Right ventricle myocardium superior (tissue), 1 donor: ENCODE data around the gene PLA2G4D. TPM values are rescaled to one million over a fixed set of nuclear protein-coding genes. Genes with fewer than 3 reads are reported as not detected.
"Not testable (repeated sequence)": the region's sequence is repeated elsewhere in the genome, so short reads cannot be mapped to it uniquely, and the experiment has no call there.

Source experiments
- ATAC-seq: fragments of 200-7000 bp; cut with Tn5 transposase; one replicate; pipeline ENCODE4 v1.9.1; 2020; ENCODE audit warnings: mild to moderate bottlenecking; ENCODE audit not compliant: poor library complexity
- DNase-seq: peaks from one replicate; pipeline ENCODE4 v3.0.0-alpha.2; 2020
- intact Hi-C: fragments of 100-400 bp; cut with DNase I; formaldehyde crosslinking; loops from one replicate; pipeline ENCODE4 v1.11.2; 2022
- total RNA-seq: library from RNA; stranded (reverse); fragmentation: NEBNext Ultra II Directional; extraction: Animal tissue kit (Norgen Biotek cat#: 25700); gene quantifications from one replicate; pipeline ENCODE4 v1.2.1, GENCODE V29; 2021
- donor health status: DM: no; HTN: yes; CAD: no; lungs with severe emphysema.

Gene PLA2G4D
- total RNA-seq, 1 donor from 2014 or later, result not detected

DNA sequence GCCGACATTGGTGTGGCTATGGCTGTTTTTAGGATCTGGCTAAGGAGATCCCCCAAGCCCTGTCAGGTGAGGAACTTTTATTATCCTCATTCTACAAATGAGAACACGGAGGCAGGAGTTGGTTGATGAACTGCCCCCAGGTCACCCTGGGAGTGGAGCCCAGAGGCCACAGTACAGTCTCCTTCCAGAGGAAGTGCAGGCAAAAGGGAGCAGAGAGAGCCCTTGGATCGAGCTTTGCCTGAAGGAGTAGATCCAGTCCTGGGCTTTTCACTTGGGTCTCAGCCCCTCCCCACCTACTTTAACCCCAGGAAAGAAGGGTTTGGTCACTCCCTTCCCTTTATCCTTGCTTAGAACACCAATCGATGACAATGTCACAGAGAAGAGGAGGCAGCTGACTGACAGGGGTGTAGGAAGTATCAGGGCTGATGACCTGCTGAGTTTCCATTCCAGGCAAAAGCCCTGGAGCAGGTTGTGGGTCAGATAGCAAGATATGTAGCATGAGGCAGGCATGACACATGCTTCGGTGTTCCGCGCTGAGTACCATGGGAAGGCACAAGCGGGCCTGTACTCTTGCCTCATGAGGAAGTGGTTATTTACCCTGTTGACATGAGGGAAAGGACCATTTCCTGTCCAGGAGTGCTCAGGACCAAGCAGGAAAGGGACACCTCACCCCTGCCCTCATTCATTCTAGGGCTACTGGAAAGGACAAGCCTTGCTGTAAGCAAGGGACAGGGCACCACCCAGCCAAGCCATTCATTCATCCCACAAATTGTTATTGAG lies 5.8 kb upstream of the PLA2G4D start:
- ATAC-seq (no peak), DNase-seq (no peak)
- intact Hi-C loops, result no loop called here

DNA sequence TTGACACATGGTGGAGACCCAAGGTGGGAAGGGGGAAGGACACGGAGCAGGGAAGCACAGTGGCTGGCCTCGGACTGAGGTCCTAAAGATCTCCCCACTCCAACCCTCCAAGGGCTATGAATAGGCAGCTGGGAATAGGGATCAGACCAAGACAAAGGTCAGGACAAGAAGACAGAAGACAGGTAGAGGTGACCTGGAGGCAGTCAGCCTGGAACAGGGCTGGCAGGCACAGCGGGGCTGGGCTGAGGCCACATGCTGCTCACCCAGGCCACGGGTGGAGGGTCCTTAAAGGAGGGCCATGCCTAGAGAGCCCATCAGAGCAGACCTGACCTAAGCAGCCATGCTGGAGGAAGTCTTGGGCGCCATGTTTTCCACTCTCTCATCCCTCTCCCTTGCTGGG lies 2.7 kb upstream of the PLA2G4D start:
- ATAC-seq (no peak), DNase-seq (no peak)
- intact Hi-C loops, result no loop called here

DNA sequence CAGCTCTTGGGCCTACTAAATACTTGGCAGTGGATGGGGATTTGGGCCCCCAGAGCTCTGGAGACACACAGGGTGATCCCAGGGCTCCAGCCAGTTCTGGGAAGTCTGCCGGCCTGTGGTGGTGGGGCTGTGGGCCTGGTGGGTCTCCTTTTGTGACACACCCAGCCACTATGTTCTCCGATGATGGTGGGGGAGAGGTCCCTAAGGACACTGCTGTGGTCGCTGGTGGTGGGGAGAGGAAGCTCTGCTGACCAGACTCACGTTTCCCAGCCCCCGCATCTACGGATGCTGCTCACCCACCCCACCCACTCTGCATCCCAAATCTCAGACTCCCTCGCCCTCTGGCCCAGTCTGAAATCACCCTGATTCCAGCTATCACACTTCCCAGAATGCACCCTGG lies 396 bp downstream of the PLA2G4D start:
- intact Hi-C loops, result no loop called here
- ATAC-seq, result no peak
- DNase-seq, result no peak

DNA sequence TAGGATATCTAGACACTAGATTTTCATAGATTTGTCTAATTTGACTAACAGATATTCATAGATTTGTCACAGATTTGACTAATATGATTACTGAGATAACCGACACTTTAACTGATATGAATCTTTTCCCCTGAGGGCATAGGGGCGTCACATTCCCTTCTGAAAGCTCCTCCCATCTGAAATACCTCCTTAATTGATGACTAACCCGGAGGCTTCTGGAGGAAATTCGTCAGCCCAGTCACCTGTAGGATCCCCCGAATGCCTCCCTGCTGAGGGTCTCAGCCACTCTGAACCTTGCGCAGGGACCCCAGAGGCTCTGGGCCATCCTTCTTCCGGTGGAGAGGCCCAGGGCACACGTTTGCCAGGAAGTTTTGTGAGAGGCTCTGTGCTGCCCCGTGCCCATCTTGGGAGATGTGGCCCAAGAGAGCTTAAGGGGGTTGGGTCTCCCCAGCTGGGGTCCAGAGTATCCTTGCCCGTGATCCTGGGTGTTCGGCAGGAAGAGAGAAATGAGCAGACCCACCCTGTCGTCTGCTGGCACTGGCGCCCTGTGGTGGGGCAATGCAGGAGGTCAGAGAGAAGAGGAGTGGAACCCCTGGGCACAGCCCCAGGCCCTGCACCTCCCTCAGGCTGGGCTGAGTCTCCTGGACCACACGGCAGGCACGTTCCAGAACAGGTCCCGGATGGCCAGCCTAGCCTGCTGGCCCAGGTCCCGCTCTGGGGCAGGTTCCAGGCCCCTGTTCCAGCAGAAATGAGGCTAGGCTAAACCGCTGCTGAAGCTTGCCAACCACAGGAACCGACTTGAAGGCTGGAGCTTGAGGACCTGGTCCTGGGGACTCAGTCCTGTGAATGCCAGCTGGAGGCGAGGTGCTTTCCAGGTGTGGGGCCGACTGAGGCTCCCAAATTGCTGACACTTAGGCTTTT lies 1.7 kb downstream of the PLA2G4D start:
- peak; percentile 93 for ATAC-seq
- intact Hi-C loops, result no loop called here

DNA sequence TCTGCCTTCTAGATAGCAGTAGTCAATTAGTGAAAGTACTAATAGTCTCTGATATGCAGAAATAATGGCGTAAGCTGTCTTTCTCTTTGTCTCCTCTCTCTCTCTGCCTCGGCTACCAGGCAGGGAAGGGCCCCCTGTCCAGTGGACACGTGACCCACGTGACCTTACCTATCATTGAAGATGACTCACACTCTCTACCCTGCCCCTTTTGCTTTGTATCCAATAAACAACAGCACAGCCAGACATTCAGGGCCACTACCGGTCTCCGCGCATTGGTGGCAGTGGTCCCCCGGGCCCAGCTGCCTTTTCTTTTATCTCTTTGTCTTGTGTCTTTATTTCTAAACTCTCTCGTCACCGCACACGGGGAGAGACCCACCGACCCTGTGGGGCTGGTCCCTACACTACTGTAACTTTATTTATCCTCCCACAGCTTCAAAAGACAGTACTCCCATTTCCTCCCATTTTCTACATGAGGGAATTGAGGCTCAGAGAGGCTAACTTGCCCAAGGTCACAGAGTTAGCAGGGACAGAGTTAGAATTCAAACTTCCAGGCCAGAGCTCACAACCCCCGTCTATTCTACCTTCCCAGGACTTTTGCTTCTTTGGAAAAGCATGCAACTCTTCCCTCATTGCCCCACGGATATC lies 2.5 kb downstream of the PLA2G4D start:
- ATAC-seq, intact Hi-C loops, DNase-seq: not testable (repeated sequence)

More for the DNA sequence above, 1.7 kb downstream of the PLA2G4D start:
- DNase-seq, result peak; percentile 77

DNA sequence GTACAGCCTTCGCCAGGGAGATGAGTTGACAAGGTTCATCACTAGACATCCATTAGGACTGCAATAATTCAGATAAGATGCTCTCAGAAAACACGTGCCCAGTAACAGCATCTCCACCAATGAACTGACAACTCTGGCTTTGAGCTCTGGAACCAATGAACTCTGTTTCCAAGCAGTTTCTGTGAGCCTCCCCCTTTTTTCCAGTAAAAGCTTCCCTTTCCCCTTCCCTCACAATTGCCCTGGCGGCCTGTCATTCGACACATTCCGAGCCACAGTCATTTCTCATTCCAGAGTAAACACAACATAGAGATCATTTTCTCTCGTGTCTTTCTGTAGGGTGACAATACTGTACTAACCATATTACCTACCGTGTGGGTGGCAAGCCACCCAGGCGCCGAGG lies 3.6 kb downstream of the PLA2G4D start:
- DNase-seq, result no peak
- intact Hi-C loops, result no loop called here
- no peak for ATAC-seq

DNA sequence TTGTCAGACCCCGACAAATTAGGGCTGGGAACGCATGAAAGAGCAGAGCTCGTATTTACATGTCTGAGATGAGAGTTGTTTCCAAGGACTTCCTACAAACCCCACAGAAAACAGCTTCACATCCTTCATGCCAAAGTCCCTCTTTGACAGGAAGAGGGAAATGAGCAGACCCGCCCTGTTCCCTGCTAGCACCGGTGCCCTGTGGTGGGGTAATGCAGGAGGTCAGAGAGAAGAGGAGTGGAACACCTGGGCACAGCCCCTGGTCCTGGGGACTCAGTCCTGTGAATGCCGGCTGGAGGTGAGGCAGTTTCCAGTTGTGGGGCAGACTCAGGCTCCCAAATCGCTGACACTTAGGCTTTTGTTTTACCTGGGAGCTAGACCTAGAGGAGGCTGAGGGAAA lies 4.0 kb downstream of the PLA2G4D start:
- no peak for DNase-seq
- ATAC-seq, result no peak
- intact Hi-C loops, result no loop called here

DNA sequence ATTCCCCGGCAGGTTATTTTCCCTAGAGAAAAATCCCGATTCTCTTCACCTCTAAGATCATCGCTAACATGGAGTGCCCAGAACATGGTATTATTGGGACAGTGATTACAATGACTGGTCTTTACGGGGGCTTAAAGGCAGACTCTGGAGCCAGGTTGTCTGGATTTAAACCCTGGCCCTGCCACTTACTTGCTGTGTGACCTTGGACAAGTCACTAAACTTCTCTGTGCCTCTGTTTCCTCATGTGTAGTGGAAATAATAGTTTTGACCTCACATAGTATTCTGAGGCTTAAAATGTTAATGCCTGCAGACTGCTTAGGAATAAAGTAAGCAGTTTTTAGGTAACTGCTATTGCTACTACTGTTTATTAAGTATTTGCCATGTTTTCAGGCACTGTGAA lies 4.4 kb downstream of the PLA2G4D start:
- DNase-seq (no peak), ATAC-seq (no peak)

DNA sequence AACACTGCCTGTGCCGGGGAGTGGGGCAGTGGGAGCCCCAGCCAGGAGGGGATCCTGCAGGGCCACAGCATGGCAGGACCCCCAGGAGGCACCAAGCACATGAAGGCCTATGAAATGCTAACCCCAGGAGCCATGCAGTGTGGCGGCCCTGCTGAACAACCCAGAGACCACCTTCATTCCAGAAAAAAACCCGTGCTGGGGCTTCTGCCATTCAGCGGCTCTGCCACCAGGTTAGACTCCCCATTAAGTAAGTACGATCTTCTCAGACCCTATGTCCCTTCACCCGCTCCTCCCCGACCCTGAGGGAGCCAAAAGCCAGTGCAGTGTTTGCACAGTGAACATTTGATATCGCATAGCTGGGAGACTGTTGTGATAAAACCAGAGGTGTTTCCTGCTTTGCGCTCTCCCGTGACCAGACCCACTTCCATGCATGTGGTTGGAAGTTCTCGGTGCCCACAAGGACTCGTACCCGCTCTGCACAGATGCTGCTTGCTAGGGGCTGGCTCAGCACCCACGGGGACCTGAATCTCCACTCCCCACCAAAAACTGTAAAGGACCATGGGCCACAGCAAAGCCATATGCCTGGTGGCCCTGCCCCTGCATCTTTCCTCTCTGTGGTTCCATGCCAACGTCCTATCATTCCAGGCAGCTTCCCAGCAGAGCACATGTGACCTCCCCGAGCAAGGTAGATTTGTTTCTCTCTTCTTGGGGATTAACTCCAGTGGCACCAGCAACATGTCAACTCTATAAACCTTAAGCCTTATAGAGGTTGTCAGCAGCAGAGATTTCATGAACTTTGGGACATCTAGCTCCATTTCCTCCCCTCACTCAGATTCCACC lies 5.3 kb downstream of the PLA2G4D start:
- DNase-seq (no peak), ATAC-seq (peak; percentile 46)
- intact Hi-C loops, result no loop called here

More for the DNA sequence above, 4.4 kb downstream of the PLA2G4D start:
- intact Hi-C loops, result no loop called here

DNA sequence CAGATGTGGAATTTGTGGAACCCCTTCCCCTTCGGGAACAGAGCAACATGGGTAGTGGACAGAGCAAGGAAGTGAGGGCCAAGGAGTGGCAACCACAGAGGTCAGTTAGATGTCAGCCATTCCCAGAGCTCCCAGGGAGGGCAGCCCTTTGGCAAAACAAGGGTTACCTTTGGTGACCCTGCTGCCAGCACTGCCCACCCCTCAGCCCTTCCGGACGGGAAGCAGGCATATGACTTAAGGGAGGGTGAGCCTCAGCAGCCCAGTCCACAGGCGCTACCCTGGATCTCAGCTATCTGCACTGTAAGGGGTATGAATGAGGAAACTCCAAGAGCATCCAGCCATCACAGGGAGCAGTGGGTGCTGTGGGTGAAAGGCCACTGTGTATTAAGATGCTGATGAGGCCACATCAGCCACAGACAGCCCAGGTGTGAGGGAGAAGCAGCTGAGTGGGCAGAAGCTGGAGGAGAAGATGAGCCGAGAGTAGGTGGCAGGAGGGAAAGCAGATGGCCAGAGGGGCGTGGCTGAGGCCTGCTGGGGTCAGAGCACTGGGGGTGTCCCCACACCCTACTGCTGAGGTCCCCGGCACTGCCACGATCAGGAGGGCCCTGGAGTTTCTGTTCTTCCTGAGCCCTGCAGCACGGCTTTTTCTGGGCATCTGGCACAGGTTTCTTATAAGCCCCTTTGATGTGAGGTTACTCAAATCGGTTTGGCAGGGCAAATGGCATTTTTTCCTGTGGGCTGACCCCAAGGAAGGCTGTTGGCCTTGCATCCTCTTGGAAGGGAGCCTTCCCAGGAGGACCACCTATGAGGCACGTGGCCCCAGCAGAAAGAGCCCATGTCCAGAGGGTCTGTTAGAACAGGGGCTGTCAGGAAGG lies 6.2 kb downstream of the PLA2G4D start:
- DNase-seq, result no peak
- intact Hi-C loops, result no loop called here
- ATAC-seq, result no peak

DNA sequence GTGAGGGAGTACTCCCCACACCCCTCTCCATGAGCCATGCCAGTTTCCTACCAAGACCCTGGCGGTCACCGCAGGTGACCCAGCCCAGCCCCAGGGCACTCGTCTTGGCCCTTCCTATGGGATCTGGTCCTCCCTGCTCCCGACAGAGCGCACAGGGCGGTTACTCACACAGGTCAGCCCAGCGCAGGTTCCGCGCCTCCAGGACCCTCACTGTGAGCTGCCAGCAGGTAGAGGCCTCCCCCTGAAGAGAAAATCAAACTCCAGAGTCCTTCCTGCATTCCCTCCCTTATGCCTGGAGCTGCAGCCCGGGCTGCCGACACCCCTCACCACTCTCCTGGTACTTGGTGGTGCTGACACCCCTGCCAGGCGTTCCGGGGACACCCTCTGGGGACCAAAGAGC lies 6.9 kb downstream of the PLA2G4D start:
- ATAC-seq (no peak), DNase-seq (no peak)
- intact Hi-C loops, result no loop called here

DNA sequence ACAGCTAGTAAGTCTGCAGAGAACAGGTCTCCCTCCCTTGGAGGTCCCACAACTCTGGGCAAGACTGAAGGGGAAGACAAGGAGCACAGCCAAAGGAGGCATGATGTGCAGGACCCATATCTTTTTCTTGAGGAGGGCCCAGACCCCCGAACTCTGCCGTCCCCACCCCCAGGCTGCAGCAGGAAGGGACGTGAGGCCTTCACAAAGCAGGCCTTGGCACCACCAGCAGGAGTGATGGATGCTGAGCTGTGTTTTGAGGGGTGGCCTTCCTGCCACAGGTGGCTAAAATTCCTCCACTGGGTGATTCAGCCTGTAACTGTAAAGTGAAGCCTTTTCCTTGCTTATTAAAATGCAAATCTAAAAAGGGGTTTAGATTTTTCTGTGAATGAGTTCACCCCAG lies 8.6 kb downstream of the PLA2G4D start:
- DNase-seq (no peak), ATAC-seq (no peak)
- intact Hi-C loops, result no loop called here

DNA sequence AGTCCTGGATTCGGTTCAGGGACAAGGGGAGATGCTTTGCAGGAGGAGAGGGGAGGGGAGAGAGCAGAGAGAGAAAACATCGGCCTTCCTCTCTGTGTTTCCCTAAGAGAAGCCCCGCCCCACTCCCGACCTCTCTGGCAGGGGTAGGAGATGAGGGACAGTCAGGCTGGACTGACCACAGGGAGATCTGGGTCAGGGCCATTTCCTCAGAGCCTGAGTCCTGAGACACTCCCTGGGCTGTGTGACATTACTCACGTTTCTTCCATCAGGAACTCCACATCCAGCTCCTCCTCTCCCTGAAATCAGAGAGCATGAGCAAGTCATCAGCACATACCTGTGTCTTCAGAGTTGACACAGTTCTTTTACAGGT lies 9.1 kb downstream of the PLA2G4D start:
- no peak for DNase-seq
- no peak for ATAC-seq
- intact Hi-C loops, result no loop called here

DNA sequence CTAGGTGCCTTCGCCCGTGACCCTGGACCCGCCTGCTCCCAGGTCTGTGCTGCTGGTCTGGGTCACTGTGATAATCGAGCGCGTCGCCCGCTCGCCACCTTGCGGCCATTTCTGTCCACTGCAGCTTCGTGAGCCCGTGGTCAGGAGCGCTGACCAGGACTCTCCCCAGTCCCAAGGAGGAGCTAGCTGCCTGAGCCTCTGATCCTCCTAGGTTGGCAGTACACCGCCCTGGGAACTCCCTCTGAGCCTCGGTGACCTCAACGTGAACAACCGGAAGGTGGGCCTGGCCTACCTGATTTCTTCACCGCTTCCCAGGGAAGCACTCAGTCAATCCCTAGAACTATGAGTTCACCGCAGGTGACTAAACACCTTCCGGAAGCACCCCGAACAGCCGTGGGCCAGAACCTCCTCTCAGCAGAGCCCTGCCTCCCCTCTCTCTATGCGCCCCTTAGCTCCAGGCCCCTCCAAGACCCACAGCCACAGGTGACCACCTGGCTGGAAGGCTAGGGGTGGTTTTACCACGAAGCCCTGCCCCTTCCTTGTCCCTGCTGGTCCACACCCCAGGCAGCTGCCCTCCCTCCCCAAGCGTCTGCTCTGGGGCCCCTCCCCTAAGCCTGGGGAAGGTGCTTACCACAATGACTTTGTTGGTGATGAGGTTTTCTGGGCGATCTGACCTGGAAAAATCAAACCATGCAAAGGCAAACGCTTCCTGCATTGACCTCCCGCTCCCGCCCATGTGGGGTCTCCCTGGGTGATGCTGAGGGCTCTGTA lies 9.7 kb downstream of the PLA2G4D start:
- intact Hi-C loops, result no loop called here
- DNase-seq (peak; percentile 80), ATAC-seq (peak; percentile 92)

DNA sequence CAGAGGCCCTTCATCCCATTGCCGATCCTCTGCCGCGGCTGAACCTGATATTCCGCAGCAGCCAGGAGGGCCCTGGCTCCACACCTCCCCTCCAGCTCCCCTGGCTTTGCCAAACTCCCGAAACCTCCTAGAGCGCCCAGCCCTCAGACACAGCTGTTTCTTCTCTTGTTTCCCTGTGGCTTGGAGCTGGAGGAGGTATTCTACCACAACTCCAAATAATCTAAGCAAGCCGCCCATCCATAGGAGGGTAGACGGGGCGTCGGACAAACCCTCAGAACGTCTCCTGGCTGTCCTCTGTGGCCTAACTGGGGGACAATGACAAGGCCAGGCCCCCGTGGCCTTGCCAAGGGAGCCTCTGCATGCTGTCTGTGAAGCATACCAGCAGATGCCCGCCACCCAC lies 10.4 kb downstream of the PLA2G4D start:
- DNase-seq (no peak), ATAC-seq (no peak)
- intact Hi-C loops, result no loop called here

DNA sequence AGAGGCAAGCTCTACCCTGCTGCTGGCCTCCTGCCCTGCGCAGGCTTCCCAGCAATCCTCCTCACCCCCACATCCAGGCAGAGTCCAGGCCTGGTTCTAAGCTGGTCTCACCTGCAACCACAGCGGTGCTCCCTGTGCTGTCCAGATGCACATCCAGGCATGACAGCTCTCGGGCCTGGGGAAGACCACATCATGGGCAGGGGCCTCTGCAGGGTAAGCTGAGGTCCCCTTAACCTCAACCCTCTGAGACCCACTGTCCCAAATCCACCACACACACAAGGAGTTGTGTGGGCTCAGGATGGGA lies 10.8 kb downstream of the PLA2G4D start:
- ATAC-seq, result no peak
- intact Hi-C loops, result no loop called here
- no peak for DNase-seq
